ENCODE measurements around the gene ARHGEF7. TPM values are rescaled to one million over a fixed set of nuclear protein-coding genes. Genes with fewer than 3 reads are reported as not detected.

The ARHGEF7 gene
- total RNA-seq, 4 donors from 2014 or later, result 79.2 to 173 (median 114) TPM

- TF ChIP-seq, protein P1, sequence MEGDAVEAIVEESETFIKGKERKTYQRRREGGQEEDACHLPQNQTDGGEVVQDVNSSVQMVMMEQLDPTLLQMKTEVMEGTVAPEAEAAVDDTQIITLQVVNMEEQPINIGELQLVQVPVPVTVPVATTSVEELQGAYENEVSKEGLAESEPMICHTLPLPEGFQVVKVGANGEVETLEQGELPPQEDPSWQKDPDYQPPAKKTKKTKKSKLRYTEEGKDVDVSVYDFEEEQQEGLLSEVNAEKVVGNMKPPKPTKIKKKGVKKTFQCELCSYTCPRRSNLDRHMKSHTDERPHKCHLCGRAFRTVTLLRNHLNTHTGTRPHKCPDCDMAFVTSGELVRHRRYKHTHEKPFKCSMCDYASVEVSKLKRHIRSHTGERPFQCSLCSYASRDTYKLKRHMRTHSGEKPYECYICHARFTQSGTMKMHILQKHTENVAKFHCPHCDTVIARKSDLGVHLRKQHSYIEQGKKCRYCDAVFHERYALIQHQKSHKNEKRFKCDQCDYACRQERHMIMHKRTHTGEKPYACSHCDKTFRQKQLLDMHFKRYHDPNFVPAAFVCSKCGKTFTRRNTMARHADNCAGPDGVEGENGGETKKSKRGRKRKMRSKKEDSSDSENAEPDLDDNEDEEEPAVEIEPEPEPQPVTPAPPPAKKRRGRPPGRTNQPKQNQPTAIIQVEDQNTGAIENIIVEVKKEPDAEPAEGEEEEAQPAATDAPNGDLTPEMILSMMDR (IDR thresholded peaks at IDR 0.05; ENCODE audit: low read depth), result no peak
Measured at GRCh38 chr13:111322001-111322915, 207.1 kb downstream of the ARHGEF7 start.

- TF ChIP-seq, protein P1 (IDR thresholded peaks at IDR 0.05; ENCODE audit: low read depth), result no peak
Measured at GRCh38 chr13:111322916-111323331, 207.8 kb downstream of the ARHGEF7 start.

DNA sequence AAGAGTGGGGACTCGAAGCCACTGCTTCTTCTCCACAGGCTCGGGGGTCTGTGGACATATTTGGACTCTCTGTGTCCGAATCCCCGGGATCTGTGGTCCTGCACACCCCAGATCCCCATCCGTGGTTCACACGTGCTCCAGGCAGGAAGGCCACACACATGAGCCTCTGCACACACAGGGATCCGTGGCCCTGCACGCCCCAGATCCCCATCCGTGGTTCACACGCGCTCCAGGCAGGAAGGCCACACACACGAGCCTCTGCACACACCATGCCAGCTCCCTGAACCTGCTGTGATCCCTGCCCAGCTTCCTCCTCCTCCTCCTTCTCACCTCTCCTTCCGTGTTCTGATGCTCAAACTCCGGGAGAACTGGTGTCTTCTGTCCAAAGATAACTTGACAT lies 208.4 kb downstream of the ARHGEF7 start:
- TF ChIP-seq, protein P1 (IDR thresholded peaks at IDR 0.05; ENCODE audit: low read depth), result no peak

DNA sequence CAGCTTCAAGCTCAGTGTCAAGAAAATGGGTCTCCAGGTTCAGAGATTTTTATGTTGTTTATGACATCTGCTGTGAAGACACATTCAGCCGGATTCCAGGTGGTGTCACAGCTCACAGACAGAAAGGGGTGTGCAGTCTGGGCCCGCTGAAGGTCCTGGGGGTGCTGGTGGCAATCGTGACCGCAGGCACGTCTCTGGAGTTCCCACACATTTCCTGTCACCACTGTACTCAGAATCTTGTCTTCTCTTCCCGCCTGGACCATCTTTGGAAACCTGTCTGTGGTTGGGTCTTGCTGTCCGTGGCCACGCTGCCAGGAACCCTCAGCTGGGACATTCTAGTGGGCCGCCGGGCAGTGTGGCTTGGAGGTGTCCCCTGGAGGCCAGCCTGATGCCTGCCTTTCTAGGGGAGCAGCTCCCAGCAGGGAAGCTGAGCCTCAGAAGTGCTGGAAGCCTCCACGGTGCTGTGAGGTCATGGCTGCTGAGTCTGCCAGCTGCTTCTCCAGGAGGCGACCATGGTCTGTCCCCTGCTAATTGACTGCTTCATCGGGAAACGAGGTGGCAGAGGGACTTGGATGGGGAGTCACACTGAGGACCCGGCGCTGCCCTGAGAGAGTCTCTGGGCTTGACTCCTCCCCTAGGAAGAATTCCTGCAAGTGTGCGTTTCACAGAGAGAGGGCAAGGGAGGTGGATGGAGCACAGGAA lies 209.0 kb downstream of the ARHGEF7 start:
- TF ChIP-seq, protein P1 (IDR thresholded peaks at IDR 0.05; ENCODE audit: low read depth), result no peak

DNA sequence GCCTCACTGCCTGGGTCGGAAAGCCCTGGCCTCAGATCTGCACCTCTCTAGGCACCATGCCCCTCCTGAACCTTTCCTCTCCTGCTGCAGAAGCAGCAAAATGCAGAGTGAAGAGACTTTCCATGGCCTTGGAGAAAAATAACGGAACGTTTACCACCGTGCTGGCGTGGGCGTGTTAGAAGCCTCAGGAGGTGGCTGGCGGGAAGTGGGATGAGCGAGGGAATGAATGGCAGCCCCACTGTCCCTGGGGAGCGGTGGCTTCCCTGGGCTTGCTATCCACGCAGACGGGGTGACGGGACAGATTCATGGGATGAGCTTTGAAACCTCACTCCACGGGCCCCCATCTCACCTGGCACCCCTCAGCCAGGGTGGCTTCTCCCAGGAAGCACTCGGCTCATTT lies 209.6 kb downstream of the ARHGEF7 start:
- TF ChIP-seq, protein P1 (IDR thresholded peaks at IDR 0.05; ENCODE audit: low read depth), result no peak

DNA sequence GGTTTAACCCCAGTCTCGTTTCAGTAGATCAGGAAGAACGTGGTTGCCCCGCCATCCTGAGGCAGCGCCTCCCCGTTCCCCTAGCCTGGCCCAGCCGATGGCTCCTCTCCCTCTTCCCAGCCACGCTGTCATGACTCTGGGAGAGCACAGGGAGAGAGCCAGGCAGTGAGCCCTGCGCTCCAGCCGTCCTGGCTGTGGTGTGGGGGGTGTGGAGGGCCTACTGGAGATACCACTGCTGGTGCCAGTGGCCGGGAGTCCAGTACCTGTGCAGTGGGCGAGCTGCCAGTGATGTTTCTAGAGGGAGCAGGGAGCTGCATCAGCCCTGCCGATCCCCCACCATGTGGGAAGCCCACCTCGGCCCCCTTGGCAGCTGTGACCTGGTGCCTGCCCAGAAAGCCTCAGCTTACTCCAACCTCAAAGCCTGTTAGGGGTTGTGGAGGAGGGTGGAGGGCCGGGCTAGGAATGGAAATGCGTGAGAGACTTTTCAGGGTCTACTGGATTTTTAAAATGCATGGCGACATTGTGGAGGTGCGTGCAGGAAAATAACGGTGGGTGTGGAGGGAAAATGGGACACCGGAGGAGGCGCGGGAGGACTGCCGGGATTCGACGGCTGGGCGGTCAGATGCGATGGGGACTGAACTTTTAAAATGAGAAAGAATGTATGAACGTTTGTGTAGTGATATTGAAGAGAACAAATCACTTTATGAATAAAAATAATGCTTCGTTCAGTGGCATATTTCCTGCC lies 210.2 kb downstream of the ARHGEF7 start:
- TF ChIP-seq, protein P1 (IDR thresholded peaks at IDR 0.05; ENCODE audit: low read depth), result no peak

Measured in subcutaneous adipose tissue (tissue), 4 donors.